Stomach (tissue), 4 donors: ENCODE measurements around the gene ELP4.

Experiments
- CTCF ChIP-seq, 7 experiments: fragments of 450-650 bp in 4 of 7; fragments of 200-600 bp in 3 of 7; sonication (generic) in 3 of 7; IDR thresholded peaks; one replicate each; pipeline ENCODE4 v1.5.1; 2016 to 2019; ENCODE audit warnings: antibody characterized with exemption in 7 of 7, control low read depth in 2 of 7, mild to moderate bottlenecking in 1 of 7
- POLR2A ChIP-seq, 4 donors: fragments of 450-650 bp; IDR thresholded peaks; one replicate each; pipeline ENCODE4 v1.6.1; 2016; ENCODE audit warnings: antibody characterized with exemption in 4 of 4, control low read depth in 2 of 4, mild to moderate bottlenecking in 1 of 4, moderate library complexity in 1 of 4

- no peak for TF ChIP-seq POLR2A (IDR thresholded peaks at IDR 0.05)
- TF ChIP-seq CTCF (IDR thresholded peaks at IDR 0.05) = no peak
These were observed 193.4 kb downstream of the ELP4 start for GRCh38 chr11:31702966-31703365.
